Calu3 (cell line): ENCODE data around the gene CNFN. TPM values are rescaled to one million over a fixed set of nuclear protein-coding genes. Genes with fewer than 3 reads are reported as not detected.

Experiments used
- BruUV-seq: library from RNA; stranded (reverse); fragments of 400-500 nt; replicated peaks from 2 replicates; lab custom pipeline; 2021; lab: Mats Ljungman, UMichigan
- CTCF ChIA-PET: fragments of 300-600 bp; sonication (Branson Sonifier 250); formaldehyde crosslinking; loops from one replicate; lab custom pipeline; 2022; ENCODE audit warnings: antibody characterized with exemption; lab: Charles Lee
- DNase-seq: peaks from one replicate; pipeline ENCODE4 v3.0.0; 2022
- H3K27ac Mint-ChIP-seq: one replicate; pipeline ENCODE4 v1.8.0; 2022; ENCODE audit warnings: mixed read lengths; ENCODE audit not compliant: unreplicated experiment
- H3K27me3 Mint-ChIP-seq: one replicate; pipeline ENCODE4 v1.8.0; 2022; ENCODE audit warnings: mixed read lengths; ENCODE audit not compliant: unreplicated experiment
- H3K36me3 Mint-ChIP-seq: one replicate; pipeline ENCODE4 v1.8.0; 2022; ENCODE audit warnings: mild to moderate bottlenecking, moderate library complexity, mixed read lengths; ENCODE audit not compliant: insufficient read depth, unreplicated experiment
- H3K4me1 Mint-ChIP-seq: one replicate; pipeline ENCODE4 v1.8.0; 2022; ENCODE audit warnings: mild to moderate bottlenecking, low read depth, mixed read lengths; ENCODE audit not compliant: unreplicated experiment
- H3K4me3 Mint-ChIP-seq: one replicate; pipeline ENCODE4 v1.8.0; 2022; ENCODE audit warnings: mild to moderate bottlenecking, low read depth, moderate library complexity, mixed read lengths; ENCODE audit not compliant: unreplicated experiment
- H3K9me3 Mint-ChIP-seq: one replicate; pipeline ENCODE4 v1.8.0; 2022; ENCODE audit warnings: low read depth, mixed read lengths; ENCODE audit not compliant: unreplicated experiment
- CTCF ChIP-seq: fragments of 200-600 bp; IDR thresholded peaks from one replicate; pipeline ENCODE4 v1.8.0; 2022; ENCODE audit warnings: antibody characterized with exemption; ENCODE audit not compliant: unreplicated experiment
- intact Hi-C: fragments of 100-400 bp; cut with micrococcal nuclease; formaldehyde crosslinking; loops from one replicate; pipeline ENCODE4 v1.10.0; 2022; ENCODE audit not compliant: unreplicated experiment
- total RNA-seq: library from RNA; stranded (reverse); gene quantifications from 2 replicates; pipeline ENCODE4 v1.2.3, GENCODE V29; 2022

The CNFN gene
- total RNA-seq, 1 experiment from 2014 or later = 1.6 TPM

DNA sequence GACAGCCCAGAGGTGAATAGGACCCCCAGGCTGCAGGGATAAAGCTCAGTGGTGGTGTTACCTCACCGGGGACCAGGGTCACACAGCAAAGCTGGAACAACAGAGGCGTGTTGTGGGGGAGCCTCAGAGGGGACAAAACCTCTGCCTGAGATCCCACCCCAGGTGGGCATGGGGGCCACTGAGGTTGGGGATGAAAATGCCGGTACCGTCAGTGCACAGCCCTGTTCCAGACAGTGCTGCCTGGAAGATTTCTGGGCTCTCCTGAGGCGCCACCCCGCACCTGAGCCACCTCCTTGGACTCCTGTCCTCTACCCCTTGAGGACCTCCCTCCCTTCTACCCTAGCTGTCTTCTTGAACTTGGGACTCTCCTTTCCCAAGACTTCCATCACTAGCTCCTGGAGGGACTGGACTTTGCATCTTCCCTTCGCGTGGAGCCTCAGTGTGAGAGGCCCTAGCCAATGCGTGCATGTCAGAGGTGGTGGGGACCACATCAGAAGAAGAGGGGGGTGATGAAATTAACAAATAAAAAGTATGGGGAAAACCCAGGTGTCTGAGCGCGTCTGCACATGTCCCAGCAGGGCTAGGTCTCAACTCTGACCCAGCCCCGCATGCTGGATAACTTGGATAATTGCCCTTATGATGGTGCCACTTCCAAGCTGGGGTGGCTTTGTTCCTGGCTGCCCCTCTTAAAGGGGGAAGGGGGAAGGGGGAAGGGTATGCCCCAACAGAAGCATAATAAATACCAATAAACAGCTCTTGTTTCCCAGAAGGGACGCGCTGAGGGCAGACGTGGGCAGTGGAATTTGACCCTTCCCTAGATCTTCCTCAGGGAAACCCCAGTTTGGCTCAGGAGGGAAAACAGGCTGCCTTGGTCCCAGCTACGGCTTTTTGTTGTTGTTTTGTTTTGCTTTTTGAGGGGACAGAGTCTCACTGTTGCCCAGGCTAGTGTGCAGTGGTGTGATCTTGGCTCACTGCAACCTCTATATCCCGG, 11.6 kb downstream of the CNFN start:
- H3K27me3 Mint-ChIP-seq = peaks cover 46% of the 10 kb centered on the region
- intact Hi-C loops = no loop called here
- no peak for DNase-seq
- no peaks in the 10 kb centered on the region for H3K4me1 Mint-ChIP-seq
- no peak overlapping the region for H3K27ac Mint-ChIP-seq
- peaks cover 6% of the 10 kb centered on the region for H3K36me3 Mint-ChIP-seq
- TF ChIP-seq CTCF = no peak
- no peaks in the 10 kb centered on the region for H3K9me3 Mint-ChIP-seq
- CTCF ChIA-PET = interaction anchor here (0.5 kb wide), 1 partner anchor 156 kb away, joined by 3 read pairs; no protein-coding TSS in a partner anchor
- no peak overlapping the region for H3K4me3 Mint-ChIP-seq
- BruUV-seq = no TSS peak

GRCh38 chr19:42376177-42376555, 13.9 kb downstream of the CNFN start:
- Mint-ChIP-seq H3K4me3 (no peak overlapping the region), H3K9me3 (no peaks in the 10 kb centered on the region), H3K4me1 (no peaks in the 10 kb centered on the region), H3K27ac (no peak overlapping the region), H3K27me3 (peaks cover 26% of the 10 kb centered on the region), H3K36me3 (peaks cover 11% of the 10 kb centered on the region)
- no peak for TF ChIP-seq CTCF
- no peak for DNase-seq
- intact Hi-C loops = no loop called here
- BruUV-seq = no TSS peak
- CTCF ChIA-PET = no interaction called here

- DNase-seq = no peak
- Mint-ChIP-seq H3K9me3 (no peaks in the 10 kb centered on the region), H3K4me1 (no peaks in the 10 kb centered on the region), H3K27ac (no peak overlapping the region), H3K4me3 (no peak overlapping the region), H3K27me3 (peaks cover 24% of the 10 kb centered on the region), H3K36me3 (peaks cover 13% of the 10 kb centered on the region)
- intact Hi-C loops = no loop called here
- CTCF ChIA-PET = no interaction called here
- TF ChIP-seq CTCF = no peak
- no TSS peak for BruUV-seq
These were observed 14.5 kb downstream of the CNFN start for GRCh38 chr19:42375415-42376176.

DNA sequence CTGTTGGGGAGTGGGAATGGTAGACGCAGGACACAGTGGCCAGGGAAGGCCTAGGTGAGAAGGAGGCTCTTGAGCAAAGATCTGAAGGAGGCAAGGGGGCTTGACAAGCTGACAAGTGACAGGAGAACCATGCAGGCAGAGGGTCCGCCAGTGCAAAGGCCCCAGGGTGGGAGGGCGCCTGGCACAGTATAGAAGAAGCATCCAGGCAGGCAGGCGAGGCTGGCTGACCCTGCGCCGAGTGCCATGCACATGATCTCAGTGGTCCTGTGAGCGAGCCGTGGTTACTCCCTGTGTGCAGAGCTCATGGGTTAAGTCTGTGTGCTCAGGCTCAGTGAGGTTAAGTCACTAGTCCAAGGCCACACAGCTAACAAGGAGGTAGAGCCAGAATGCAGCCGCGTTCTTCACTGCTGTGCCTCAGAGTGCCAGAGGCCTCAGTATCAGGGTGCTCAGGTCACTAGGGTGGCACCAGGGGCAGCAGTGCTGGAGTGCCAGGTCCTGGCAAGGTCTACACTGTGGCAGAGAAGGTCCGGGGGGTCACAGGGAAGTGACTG, 15.2 kb downstream of the CNFN start:
- H3K9me3 Mint-ChIP-seq = no peaks in the 10 kb centered on the region
- H3K36me3 Mint-ChIP-seq = peaks cover 17% of the 10 kb centered on the region
- CTCF ChIA-PET = no interaction called here
- no peaks in the 10 kb centered on the region for H3K4me1 Mint-ChIP-seq
- no peak for DNase-seq
- no TSS peak for BruUV-seq
- intact Hi-C loops = no loop called here
- H3K27me3 Mint-ChIP-seq = peaks cover 17% of the 10 kb centered on the region
- H3K4me3 Mint-ChIP-seq = no peak overlapping the region
- H3K27ac Mint-ChIP-seq = no peak overlapping the region
- no peak for TF ChIP-seq CTCF
